HepG2 (cell line): Measurements from ENCODE around the gene CDC42EP1. TPM values are rescaled to one million over a fixed set of nuclear protein-coding genes. Genes with fewer than 3 reads are reported as not detected.
A peak's percentile ranks its signal among the peaks of the same experiment; 100 is the strongest.

Experiments
- CREB1 ChIP-seq, 2 experiments: fragments of 450-650 bp in 1 of 2; IDR thresholded peaks; 2 replicates each; pipeline ENCODE4 v1.6.1; 2016 to 2017; ENCODE audit warnings: control low read depth in 1 of 2, mild to moderate bottlenecking in 1 of 2, missing compliant biosample characterization in 1 of 2, missing genetic modification characterization in 1 of 2
- DMTF1 ChIP-seq: sonication (generic); formaldehyde crosslinking; IDR thresholded peaks from 2 replicates; pipeline ENCODE4 v1.4.0; 2020; ENCODE audit warnings: mild to moderate bottlenecking, missing genetic modification reagents
- FOXA1 ChIP-seq, 2 experiments: fragments of 450-650 bp in 1 of 2; sonication (generic) in 1 of 2; formaldehyde crosslinking in 1 of 2; IDR thresholded peaks; 2 replicates each; pipeline versions ENCODE4 v1.4.0 to v1.6.1; 2016 to 2020; ENCODE audit warnings: missing genetic modification reagents in 1 of 2
- HOMEZ ChIP-seq: IDR thresholded peaks from 2 replicates; pipeline ENCODE4 v1.6.1; 2016; ENCODE audit warnings: low read depth
- LRRFIP1 ChIP-seq: sonication (generic); formaldehyde crosslinking; conservative IDR thresholded peaks from 2 replicates; pipeline ENCODE4 v1.4.0; 2020; ENCODE audit warnings: missing genetic modification reagents
- MXD3 ChIP-seq: IDR thresholded peaks from 2 replicates; pipeline ENCODE4 v1.6.1; 2016; ENCODE audit warnings: mild to moderate bottlenecking, missing biosample characterization, missing genetic modification reagents
- NRL ChIP-seq: sonication (generic); formaldehyde crosslinking; IDR thresholded peaks from 2 replicates; pipeline ENCODE4 v1.5.0; 2020; ENCODE audit warnings: missing genetic modification reagents, mild to moderate bottlenecking, moderate library complexity, borderline replicate concordance
- SP2 ChIP-seq: sonication (generic); formaldehyde crosslinking; IDR thresholded peaks from 2 replicates; pipeline ENCODE4 v1.5.1; 2020; ENCODE audit warnings: mild to moderate bottlenecking, missing genetic modification reagents
- TEAD2 ChIP-seq: sonication (generic); formaldehyde crosslinking; IDR thresholded peaks from 2 replicates; pipeline ENCODE4 v1.9.0; 2021; ENCODE audit warnings: missing genetic modification reagents
- ZBTB37 ChIP-seq: sonication (generic); formaldehyde crosslinking; IDR thresholded peaks from 2 replicates; pipeline ENCODE4 v1.4.0; 2020; ENCODE audit warnings: mild to moderate bottlenecking, missing genetic modification reagents
- ZNF296 ChIP-seq: sonication (generic); formaldehyde crosslinking; conservative IDR thresholded peaks from 2 replicates; pipeline ENCODE4 v1.5.0; 2020; ENCODE audit warnings: mild to moderate bottlenecking, missing genetic modification reagents
- ZNF644 ChIP-seq: IDR thresholded peaks from 2 replicates; pipeline ENCODE4 v1.6.1; 2016; ENCODE audit warnings: low read depth
- ZNF7 ChIP-seq: IDR thresholded peaks from 2 replicates; pipeline ENCODE4 v1.6.1; 2016; ENCODE audit warnings: missing biosample characterization, missing genetic modification reagents
- ZNF709 ChIP-seq: sonication (generic); formaldehyde crosslinking; IDR thresholded peaks from 2 replicates; pipeline ENCODE4 v1.5.0; 2020; ENCODE audit warnings: mild to moderate bottlenecking, missing genetic modification reagents
- ZNF713 ChIP-seq: sonication (generic); formaldehyde crosslinking; IDR thresholded peaks from 2 replicates; pipeline ENCODE4 v1.4.0; 2020; ENCODE audit warnings: mild to moderate bottlenecking, missing genetic modification reagents
- ZNF784 ChIP-seq: sonication (generic); formaldehyde crosslinking; IDR thresholded peaks from 2 replicates; pipeline ENCODE4 v1.5.1; 2020; ENCODE audit warnings: missing genetic modification reagents, mild to moderate bottlenecking, borderline replicate concordance
- ZSCAN21 ChIP-seq: sonication (generic); formaldehyde crosslinking; IDR thresholded peaks from 2 replicates; pipeline ENCODE4 v1.8.0; 2022; ENCODE audit warnings: mild to moderate bottlenecking, missing genetic modification reagents, moderate library complexity, borderline replicate concordance
- polyA plus RNA-seq, 8 experiments: library from polyadenylated mRNA; depleted of rRNA in 3 of 8; stranded (reverse) in 7 of 8; unstranded in 1 of 8; fragments of >200 nt; fragmentation: Illumina TruSeq in 4 of 8; extraction: Trizol in 4 of 8; gene quantifications; 2 replicates each; pipeline versions ENCODE4 v1.2.1 to v1.2.3, GENCODE V29; 2011 to 2016; ENCODE audit warnings: low read depth in 4 of 8, missing spikeins in 1 of 8, mixed read lengths in 1 of 8; ENCODE audit not compliant: insufficient read depth in 1 of 8
- total RNA-seq, 5 experiments: library from RNA; depleted of rRNA; stranded (reverse); fragments of >200 nt; fragmentation: Illumina TruSeq; extraction: Trizol; gene quantifications; 2 replicates each; pipeline ENCODE4 v1.2.3, GENCODE V29; 2016; ENCODE audit warnings: low read depth in 1 of 5

Gene CDC42EP1
- total and polyA plus RNA-seq, 2 of the 13 experiments (the other 11 are each of a cell fraction or from before 2014, with no cell fraction given) = 17.1 to 29.5 TPM

- TF ChIP-seq LRRFIP1 (CRISPR knock-in tag) (no peak), ZSCAN21 (CRISPR knock-in tag) (peak; percentile 66; the same call in 1 of the 2 replicates), HOMEZ (CRISPR knock-in tag) (0 out of 2 replicates have a peak, but pooled peaks have one; percentile 21), ZNF713 (CRISPR knock-in tag) (no peak), ZNF7 (CRISPR knock-in tag) (no peak), ZBTB37 (no peak), DMTF1 (CRISPR knock-in tag) (no peak), ZNF709 (CRISPR knock-in tag) (no peak), CREB1 (IDR thresholded peaks at IDR 0.05) (peak; percentile 90), CREB1 (CRISPR knock-in tag; IDR thresholded peaks at IDR 0.05) (peak; percentile 90), SP2 (peak; percentile 66), TEAD2 (CRISPR knock-in tag) (no peak), ZNF644 (CRISPR knock-in tag) (no peak), ZNF784 (CRISPR knock-in tag) (peak; percentile 67; the same call in 1 of the 2 replicates), FOXA1 (IDR thresholded peaks at IDR 0.05) (no peak), FOXA1 (CRISPR knock-in tag; IDR thresholded peaks at IDR 0.05) (0 out of 2 replicates have a peak, but pooled peaks have one; percentile 26), MXD3 (peak; percentile 48; the same call in 1 of the 2 replicates), NRL (CRISPR knock-in tag) (peak; percentile 26; the same call in 1 of the 2 replicates), ZNF296 (no peak)
These were observed 48.4 kb downstream of the CDC42EP1 start, which contains the start of gene GGA1 (continued) for GRCh38 chr22:37608477-37609239.
